HepG2 (cell line): Measurements from ENCODE around the gene PELI3. TPM values are rescaled to one million over a fixed set of nuclear protein-coding genes. Genes with fewer than 3 reads are reported as not detected.

ENCODE experiments used
- BCL6 ChIP-seq: IDR thresholded peaks from 2 replicates; pipeline ENCODE4 v1.6.1; 2016; ENCODE audit warnings: missing genetic modification reagents, missing compliant biosample characterization
- CBX1 ChIP-seq: IDR thresholded peaks from one replicate; pipeline ENCODE4 v1.6.1; 2016; ENCODE audit warnings: antibody characterized with exemption, low read depth
- CBX5 ChIP-seq: sonication (generic); formaldehyde crosslinking; IDR thresholded peaks from 2 replicates; pipeline ENCODE4 v1.4.0; 2020; ENCODE audit warnings: missing genetic modification reagents, borderline replicate concordance
- CEBPG ChIP-seq: IDR thresholded peaks from 2 replicates; pipeline ENCODE4 v1.6.1; 2016
- FOXK2 ChIP-seq: fragments of 450-650 bp; IDR thresholded peaks from 2 replicates; pipeline ENCODE4 v1.6.1; 2016
- HCFC1 ChIP-seq: fragments of 150-350 bp; IDR thresholded peaks from 2 replicates; pipeline ENCODE4 v1.6.1; 2014; ENCODE audit warnings: low read depth, low read length
- IRX3 ChIP-seq: sonication (generic); formaldehyde crosslinking; IDR thresholded peaks from 2 replicates; pipeline ENCODE4 v1.8.1; 2023; ENCODE audit warnings: mild to moderate bottlenecking, low read depth, missing genetic modification reagents, borderline replicate concordance
- LCORL ChIP-seq, 2 experiments: fragments of 450-650 bp in 1 of 2; sonication (generic) in 1 of 2; formaldehyde crosslinking in 1 of 2; IDR thresholded peaks; 2 replicates each; pipeline versions ENCODE4 v1.5.0 to v1.6.1; 2017 to 2020; ENCODE audit warnings: antibody characterized with exemption in 1 of 2, missing genetic modification reagents in 1 of 2
- MEIS2 ChIP-seq: sonication (generic); formaldehyde crosslinking; IDR thresholded peaks from 2 replicates; pipeline ENCODE4 v1.9.0; 2021; ENCODE audit warnings: mild to moderate bottlenecking, missing genetic modification reagents
- NR2C2 ChIP-seq: sonication (generic); formaldehyde crosslinking; IDR thresholded peaks from 2 replicates; pipeline ENCODE4 v1.4.0; 2020; ENCODE audit warnings: missing genetic modification reagents, mild to moderate bottlenecking, moderate library complexity, borderline replicate concordance
- POLR2A ChIP-seq, 2 experiments: IDR thresholded peaks; 2 replicates each; pipeline ENCODE4 v1.6.1; 2011; ENCODE audit warnings: low read depth in 2 of 2, low read length in 2 of 2, mild to moderate bottlenecking in 1 of 2, moderate library complexity in 1 of 2; ENCODE audit not compliant: insufficient read depth in 1 of 2
- RXRA ChIP-seq: sonication (generic); formaldehyde crosslinking; IDR thresholded peaks from 2 replicates; pipeline ENCODE4 v1.5.1; 2020; ENCODE audit warnings: missing genetic modification reagents
- SATB2 ChIP-seq: sonication (generic); formaldehyde crosslinking; IDR thresholded peaks from 2 replicates; pipeline ENCODE4 v1.5.0; 2020; ENCODE audit warnings: missing genetic modification reagents
- SMAD9 ChIP-seq: sonication (generic); formaldehyde crosslinking; IDR thresholded peaks from 2 replicates; pipeline ENCODE4 v1.5.1; 2020; ENCODE audit warnings: mild to moderate bottlenecking, missing genetic modification reagents
- SP140L ChIP-seq: sonication (generic); formaldehyde crosslinking; IDR thresholded peaks from 2 replicates; pipeline ENCODE4 v1.4.0; 2020; ENCODE audit warnings: missing genetic modification reagents, borderline replicate concordance
- SRF ChIP-seq: IDR thresholded peaks from 2 replicates; pipeline ENCODE4 v1.6.1; 2011; ENCODE audit warnings: mild to moderate bottlenecking, low read depth, low read length, moderate library complexity
- STAT5B ChIP-seq: sonication (generic); formaldehyde crosslinking; IDR thresholded peaks from 2 replicates; pipeline ENCODE4 v1.4.0; 2020; ENCODE audit warnings: missing genetic modification reagents
- U2AF1 ChIP-seq: fragments of 200-400 bp; formaldehyde crosslinking; optimal IDR thresholded peaks from 2 replicates; pipeline ENCODE3; 2017; ENCODE audit warnings: mild to moderate bottlenecking, low read depth, low read length
- ZFY ChIP-seq: sonication (generic); formaldehyde crosslinking; IDR thresholded peaks from 2 replicates; pipeline ENCODE4 v1.4.0; 2020; ENCODE audit warnings: missing genetic modification reagents
- ZNF136 ChIP-seq: sonication (generic); formaldehyde crosslinking; IDR thresholded peaks from 2 replicates; pipeline ENCODE4 v1.8.1; 2022; ENCODE audit warnings: low read depth, mild to moderate bottlenecking, moderate library complexity, missing genetic modification reagents
- ZNF572 ChIP-seq: sonication (generic); formaldehyde crosslinking; IDR thresholded peaks from 2 replicates; pipeline ENCODE4 v1.5.1; 2020; ENCODE audit warnings: mild to moderate bottlenecking, missing genetic modification reagents
- ZNF619 ChIP-seq: sonication (generic); formaldehyde crosslinking; IDR thresholded peaks from 2 replicates; pipeline ENCODE4 v1.4.0; 2020; ENCODE audit warnings: mild to moderate bottlenecking, missing genetic modification reagents
- ZSCAN31 ChIP-seq: sonication (generic); formaldehyde crosslinking; IDR thresholded peaks from 2 replicates; pipeline ENCODE4 v1.5.0; 2020; ENCODE audit warnings: low read depth, mild to moderate bottlenecking, missing genetic modification reagents
- polyA plus RNA-seq, 8 experiments: library from polyadenylated mRNA; depleted of rRNA in 3 of 8; stranded (reverse) in 7 of 8; unstranded in 1 of 8; fragments of >200 nt; fragmentation: Illumina TruSeq in 4 of 8; extraction: Trizol in 4 of 8; gene quantifications; 2 replicates each; pipeline versions ENCODE4 v1.2.1 to v1.2.3, GENCODE V29; 2011 to 2016; ENCODE audit warnings: low read depth in 4 of 8, missing spikeins in 1 of 8, mixed read lengths in 1 of 8; ENCODE audit not compliant: insufficient read depth in 1 of 8
- total RNA-seq, 5 experiments: library from RNA; depleted of rRNA; stranded (reverse); fragments of >200 nt; fragmentation: Illumina TruSeq; extraction: Trizol; gene quantifications; 2 replicates each; pipeline ENCODE4 v1.2.3, GENCODE V29; 2016; ENCODE audit warnings: low read depth in 1 of 5
- TF ChIP-seq, protein P1 (sequence below): sonication (generic); formaldehyde crosslinking; conservative IDR thresholded peaks from 2 replicates; pipeline ENCODE4 v1.4.0; 2020; ENCODE audit warnings: missing genetic modification reagents
- TF ChIP-seq, protein P2 (sequence below): sonication (generic); formaldehyde crosslinking; IDR thresholded peaks from 2 replicates; pipeline ENCODE4 v1.5.1; 2020; ENCODE audit warnings: mild to moderate bottlenecking, missing genetic modification reagents, moderate library complexity
- TF ChIP-seq, protein P3 (sequence below): sonication (generic); formaldehyde crosslinking; IDR thresholded peaks from 2 replicates; pipeline ENCODE4 v1.8.1; 2023; ENCODE audit warnings: missing genetic modification reagents, inconsistent platforms, borderline replicate concordance

Gene PELI3
- total and polyA plus RNA-seq, 2 of the 13 experiments (the other 11 are each of a cell fraction or from before 2014, with no cell fraction given), result 2.0 to 4.0 TPM

DNA sequence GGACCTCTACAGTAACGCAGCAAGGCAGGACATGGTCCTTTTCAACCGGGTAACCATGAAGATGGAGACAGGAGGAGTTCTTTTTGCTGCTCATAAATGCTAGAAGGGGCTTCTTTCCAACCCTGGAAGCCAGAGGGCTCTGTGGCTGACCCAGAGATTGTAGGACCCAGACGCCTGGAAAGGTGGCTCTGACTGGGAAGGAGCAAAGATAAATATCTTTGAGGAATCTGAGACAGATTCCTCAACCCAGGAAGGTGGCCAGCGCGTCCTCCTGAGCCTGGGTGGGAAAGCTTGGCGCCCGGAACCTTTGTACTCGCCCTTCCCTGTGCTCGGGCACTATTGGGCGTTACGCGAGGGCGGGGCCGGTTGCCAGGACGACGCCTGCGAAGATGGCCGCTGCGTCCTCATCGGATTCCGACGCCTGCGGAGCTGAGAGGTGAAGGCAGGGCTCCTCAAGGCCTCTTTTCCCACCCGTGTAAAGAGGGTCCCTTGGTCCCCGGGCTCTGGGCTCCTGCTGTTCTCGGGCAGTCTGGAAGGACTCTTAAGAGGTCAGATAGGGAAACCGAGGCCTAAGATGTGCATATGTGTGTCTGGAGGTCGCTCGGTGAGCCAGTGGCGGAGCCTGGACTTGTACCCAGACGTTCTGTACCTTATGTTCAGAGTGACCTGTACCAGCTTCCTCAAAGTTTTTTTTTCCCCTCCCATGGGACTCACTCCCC is 43.7 kb downstream of the PELI3 start, which contains the start of gene BBS1 (continued):
- peak; percentile 95; the same call in 1 of the 2 replicates for TF ChIP-seq ZNF572
- 0 out of 2 replicates have a peak, but pooled peaks have one; percentile 63 for TF ChIP-seq SATB2 (CRISPR knock-in tag)
- no peak for TF ChIP-seq LCORL (IDR thresholded peaks at IDR 0.05)
- TF ChIP-seq LCORL (CRISPR knock-in tag; IDR thresholded peaks at IDR 0.05), result peak; percentile 15; the same call in 1 of the 2 replicates
- peak; percentile 63 to 71 for TF ChIP-seq POLR2A (IDR thresholded peaks at IDR 0.05; ENCODE audit: insufficient read depth in 1 of 2, low read depth in 2 of 2, low read length in 2 of 2)
- TF ChIP-seq, protein P1, sequence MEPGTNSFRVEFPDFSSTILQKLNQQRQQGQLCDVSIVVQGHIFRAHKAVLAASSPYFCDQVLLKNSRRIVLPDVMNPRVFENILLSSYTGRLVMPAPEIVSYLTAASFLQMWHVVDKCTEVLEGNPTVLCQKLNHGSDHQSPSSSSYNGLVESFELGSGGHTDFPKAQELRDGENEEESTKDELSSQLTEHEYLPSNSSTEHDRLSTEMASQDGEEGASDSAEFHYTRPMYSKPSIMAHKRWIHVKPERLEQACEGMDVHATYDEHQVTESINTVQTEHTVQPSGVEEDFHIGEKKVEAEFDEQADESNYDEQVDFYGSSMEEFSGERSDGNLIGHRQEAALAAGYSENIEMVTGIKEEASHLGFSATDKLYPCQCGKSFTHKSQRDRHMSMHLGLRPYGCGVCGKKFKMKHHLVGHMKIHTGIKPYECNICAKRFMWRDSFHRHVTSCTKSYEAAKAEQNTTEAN (CRISPR knock-in tag), result 0 out of 2 replicates have a peak, but pooled peaks have one; percentile 31
- TF ChIP-seq ZNF619 (CRISPR knock-in tag), result no peak
- TF ChIP-seq CBX5 (CRISPR knock-in tag), result peak; percentile 49; the same call in 1 of the 2 replicates
- TF ChIP-seq SP140L (CRISPR knock-in tag), result no peak
- peak; percentile 89 for TF ChIP-seq CBX1
- TF ChIP-seq FOXK2, result no peak
- TF ChIP-seq, protein P2, sequence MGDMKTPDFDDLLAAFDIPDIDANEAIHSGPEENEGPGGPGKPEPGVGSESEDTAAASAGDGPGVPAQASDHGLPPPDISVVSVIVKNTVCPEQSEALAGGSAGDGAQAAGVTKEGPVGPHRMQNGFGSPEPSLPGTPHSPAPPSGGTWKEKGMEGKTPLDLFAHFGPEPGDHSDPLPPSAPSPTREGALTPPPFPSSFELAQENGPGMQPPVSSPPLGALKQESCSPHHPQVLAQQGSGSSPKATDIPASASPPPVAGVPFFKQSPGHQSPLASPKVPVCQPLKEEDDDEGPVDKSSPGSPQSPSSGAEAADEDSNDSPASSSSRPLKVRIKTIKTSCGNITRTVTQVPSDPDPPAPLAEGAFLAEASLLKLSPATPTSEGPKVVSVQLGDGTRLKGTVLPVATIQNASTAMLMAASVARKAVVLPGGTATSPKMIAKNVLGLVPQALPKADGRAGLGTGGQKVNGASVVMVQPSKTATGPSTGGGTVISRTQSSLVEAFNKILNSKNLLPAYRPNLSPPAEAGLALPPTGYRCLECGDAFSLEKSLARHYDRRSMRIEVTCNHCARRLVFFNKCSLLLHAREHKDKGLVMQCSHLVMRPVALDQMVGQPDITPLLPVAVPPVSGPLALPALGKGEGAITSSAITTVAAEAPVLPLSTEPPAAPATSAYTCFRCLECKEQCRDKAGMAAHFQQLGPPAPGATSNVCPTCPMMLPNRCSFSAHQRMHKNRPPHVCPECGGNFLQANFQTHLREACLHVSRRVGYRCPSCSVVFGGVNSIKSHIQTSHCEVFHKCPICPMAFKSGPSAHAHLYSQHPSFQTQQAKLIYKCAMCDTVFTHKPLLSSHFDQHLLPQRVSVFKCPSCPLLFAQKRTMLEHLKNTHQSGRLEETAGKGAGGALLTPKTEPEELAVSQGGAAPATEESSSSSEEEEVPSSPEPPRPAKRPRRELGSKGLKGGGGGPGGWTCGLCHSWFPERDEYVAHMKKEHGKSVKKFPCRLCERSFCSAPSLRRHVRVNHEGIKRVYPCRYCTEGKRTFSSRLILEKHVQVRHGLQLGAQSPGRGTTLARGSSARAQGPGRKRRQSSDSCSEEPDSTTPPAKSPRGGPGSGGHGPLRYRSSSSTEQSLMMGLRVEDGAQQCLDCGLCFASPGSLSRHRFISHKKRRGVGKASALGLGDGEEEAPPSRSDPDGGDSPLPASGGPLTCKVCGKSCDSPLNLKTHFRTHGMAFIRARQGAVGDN (CRISPR knock-in tag), result peak; percentile 87
- peak; percentile 62 for TF ChIP-seq U2AF1
- no peak for TF ChIP-seq ZNF136 (CRISPR knock-in tag)
- TF ChIP-seq RXRA (CRISPR knock-in tag), result peak; percentile 73; the same call in 1 of the 2 replicates
- peak; percentile 94 for TF ChIP-seq ZFY (CRISPR knock-in tag)
- TF ChIP-seq CEBPG (CRISPR knock-in tag), result no peak
- 0 out of 2 replicates have a peak, but pooled peaks have one; percentile 1 for TF ChIP-seq SMAD9 (CRISPR knock-in tag)
- peak; percentile 40; the same call in 1 of the 2 replicates for TF ChIP-seq ZSCAN31 (CRISPR knock-in tag)
- TF ChIP-seq MEIS2, result peak; percentile 56; the same call in 1 of the 2 replicates
- no peak for TF ChIP-seq IRX3 (CRISPR knock-in tag)
- TF ChIP-seq, protein P3, sequence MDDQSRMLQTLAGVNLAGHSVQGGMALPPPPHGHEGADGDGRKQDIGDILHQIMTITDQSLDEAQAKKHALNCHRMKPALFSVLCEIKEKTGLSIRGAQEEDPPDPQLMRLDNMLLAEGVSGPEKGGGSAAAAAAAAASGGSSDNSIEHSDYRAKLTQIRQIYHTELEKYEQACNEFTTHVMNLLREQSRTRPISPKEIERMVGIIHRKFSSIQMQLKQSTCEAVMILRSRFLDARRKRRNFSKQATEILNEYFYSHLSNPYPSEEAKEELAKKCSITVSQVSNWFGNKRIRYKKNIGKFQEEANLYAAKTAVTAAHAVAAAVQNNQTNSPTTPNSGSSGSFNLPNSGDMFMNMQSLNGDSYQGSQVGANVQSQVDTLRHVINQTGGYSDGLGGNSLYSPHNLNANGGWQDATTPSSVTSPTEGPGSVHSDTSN (CRISPR knock-in tag), result no peak
- no peak for TF ChIP-seq STAT5B (CRISPR knock-in tag)
- peak; percentile 71 for TF ChIP-seq HCFC1
- peak; percentile 39; the same call in 1 of the 2 replicates for TF ChIP-seq BCL6 (CRISPR knock-in tag)
- peak; percentile 71 for TF ChIP-seq SRF
- peak; percentile 54; the same call in 1 of the 2 replicates for TF ChIP-seq NR2C2 (CRISPR knock-in tag)
